NCI-H1694 treated with DMSO at 0.1 percent for 48 hours (cell line): ENCODE measurements around the gene CLEC3A.
"Not testable (repeated sequence)": the region's sequence is repeated elsewhere in the genome, so short reads cannot be mapped to it uniquely, and the experiment has no call there.

Experiments
- DNase-seq: peaks from one replicate; lab custom pipeline; 2025; lab: John Stamatoyannopoulos, UW

CLEC3A gene

GRCh38 chr16:78028018-78028417 lies 5.7 kb downstream of the CLEC3A start:
- DNase-seq: no peak

- DNase-seq: no peak
Measured at GRCh38 chr16:78034530-78034929, 12.2 kb downstream of the CLEC3A start.

GRCh38 chr16:78035012-78035411 lies 12.7 kb downstream of the CLEC3A start:
- DNase-seq: no peak

GRCh38 chr16:78040396-78040795 lies 18.0 kb downstream of the CLEC3A start:
- no peak for DNase-seq

GRCh38 chr16:78045865-78046581 lies 23.7 kb downstream of the CLEC3A start:
- no peak for DNase-seq

DNA sequence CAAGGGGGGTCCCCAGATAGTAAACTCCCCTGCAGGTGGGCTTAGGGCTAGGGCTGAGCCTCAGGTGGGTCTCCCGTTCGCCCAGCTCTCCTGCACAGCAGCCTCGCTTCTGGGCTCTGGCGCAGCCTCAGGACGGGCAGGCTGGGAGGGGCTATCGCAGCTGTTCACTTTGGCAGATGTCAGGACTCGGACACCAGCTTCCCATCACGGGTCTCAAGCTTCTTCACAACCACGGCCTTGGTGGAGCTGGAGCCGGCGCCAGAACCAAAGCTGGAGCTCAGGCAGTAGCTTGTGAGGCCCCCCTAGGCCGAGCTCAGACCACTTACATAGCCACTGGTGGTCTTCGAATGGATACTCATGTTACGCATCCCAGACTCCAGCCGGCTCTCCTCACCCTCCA lies 26.0 kb downstream of the CLEC3A start:
- no peak for DNase-seq

- DNase-seq: no peak
Measured at GRCh38 chr16:78050734-78051400, 28.5 kb downstream of the CLEC3A start.

- DNase-seq: no peak
Measured at GRCh38 chr16:78057803-78058564, 35.6 kb downstream of the CLEC3A start.

DNA sequence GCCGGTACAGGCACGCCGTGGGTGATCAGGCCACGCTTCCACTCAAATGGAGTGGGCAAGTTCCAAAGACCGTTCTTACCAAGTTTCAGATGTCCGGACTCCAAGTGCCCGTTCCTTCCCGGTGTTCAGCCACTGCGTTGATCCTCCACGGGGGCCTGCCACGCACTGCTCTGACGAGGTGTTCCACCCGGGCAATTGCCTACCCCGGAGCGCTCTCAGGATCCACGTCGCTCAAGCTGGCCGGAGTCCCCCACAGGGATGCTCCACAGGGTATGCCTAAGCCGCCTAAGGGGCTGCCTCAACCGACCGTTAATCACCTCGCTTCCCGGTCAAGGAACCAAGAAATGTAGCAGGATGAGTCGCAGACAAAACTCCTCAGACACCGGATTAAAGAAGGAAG lies 37.5 kb downstream of the CLEC3A start:
- not testable (repeated sequence) for DNase-seq

- no peak for DNase-seq
Measured at GRCh38 chr16:78060295-78060694, 37.9 kb downstream of the CLEC3A start.

- no peak for DNase-seq
Measured at GRCh38 chr16:78060809-78061208, 38.5 kb downstream of the CLEC3A start.

GRCh38 chr16:78065319-78065718 lies 43.0 kb downstream of the CLEC3A start:
- no peak for DNase-seq

DNA sequence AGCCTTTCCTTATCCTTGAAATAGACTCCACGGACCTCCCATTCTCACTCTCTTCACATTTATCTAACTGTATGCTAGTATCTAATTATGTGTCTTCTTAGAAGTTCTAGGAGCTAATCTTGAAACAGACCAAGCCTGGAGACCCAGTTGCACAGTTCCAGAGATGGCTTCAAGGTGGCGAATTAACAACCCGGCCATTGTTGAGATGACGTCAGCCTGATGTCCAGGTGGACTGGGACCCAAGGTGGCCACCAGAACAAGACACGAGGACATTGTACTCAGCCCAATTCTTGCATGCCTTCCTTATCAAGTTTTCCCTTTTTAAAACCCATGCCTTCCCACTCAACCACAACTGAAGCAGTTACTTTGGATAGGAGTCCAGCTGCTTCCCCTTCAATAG lies 47.6 kb downstream of the CLEC3A start:
- DNase-seq: no peak

- DNase-seq: no peak
Measured at GRCh38 chr16:78072275-78072674, 49.9 kb downstream of the CLEC3A start.

DNA sequence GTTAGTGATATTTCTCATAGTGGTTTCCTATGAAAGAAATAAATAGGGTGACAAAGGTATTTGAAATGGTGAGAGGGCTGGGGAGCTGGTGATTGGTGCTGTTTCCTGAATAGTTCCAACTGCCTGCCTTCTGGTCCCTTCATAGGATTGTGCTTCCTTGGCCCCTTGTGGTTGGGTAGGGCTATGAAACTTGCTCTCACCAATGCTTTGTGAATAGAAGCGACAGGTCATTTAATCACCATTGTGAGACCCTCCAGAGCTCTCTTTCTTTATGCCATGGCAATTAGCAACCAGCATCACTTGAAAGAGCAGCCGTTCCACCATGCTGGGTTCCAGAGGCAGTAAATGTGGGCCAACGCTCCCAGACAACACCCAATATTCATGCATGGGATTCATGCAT lies 53.5 kb downstream of the CLEC3A start:
- no peak for DNase-seq

DNA sequence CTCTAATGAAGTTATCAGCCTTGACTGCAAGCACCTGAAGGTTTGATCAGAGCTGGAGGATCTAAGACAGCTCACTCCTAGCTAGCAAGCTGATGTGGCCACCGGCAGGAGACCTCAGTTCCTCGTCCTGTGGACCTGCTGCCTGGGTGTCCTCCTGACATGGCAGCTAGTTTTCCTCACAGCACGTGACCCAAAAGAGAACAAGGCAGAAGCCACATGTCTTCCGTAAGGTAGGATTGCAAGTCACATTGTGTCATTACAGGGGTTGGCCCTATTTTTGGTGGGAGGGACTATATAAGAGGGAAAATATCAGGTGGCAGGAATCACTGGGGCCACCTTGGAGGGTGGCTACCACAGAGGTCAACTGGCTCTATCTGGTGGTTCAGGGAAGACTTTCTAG lies 59.0 kb downstream of the CLEC3A start:
- DNase-seq: no peak
